Endothelial cell of umbilical vein (primary cell): ENCODE data around the gene TADA2A. TPM values are rescaled to one million over a fixed set of nuclear protein-coding genes. Genes with fewer than 3 reads are reported as not detected.

Source experiments
- Bru-seq: library from RNA; stranded (reverse); fragments of 400-500 nt; gene quantifications from one replicate; lab custom pipeline; 2021; lab: Mats Ljungman, UMichigan
- BruChase-seq, 2 experiments: library from RNA; stranded (reverse); fragments of 400-500 nt; gene quantifications; one replicate each; lab custom pipeline; 2021; lab: Mats Ljungman, UMichigan
- BruUV-seq: library from RNA; stranded (reverse); fragments of 400-500 nt; replicated peaks from 2 replicates; lab custom pipeline; 2021; lab: Mats Ljungman, UMichigan
- CTCF ChIA-PET: fragments of 300-600, 350-600 bp; sonication (Branson Sonifier 250); formaldehyde crosslinking; loops from one replicate; lab custom pipeline; 2021; ENCODE audit warnings: antibody characterized with exemption, inconsistent platforms; lab: Charles Lee
- POLR2A ChIA-PET: fragments of 300-600, 350-600 bp; sonication (Branson Sonifier 250); formaldehyde crosslinking; loops from one replicate; lab custom pipeline; 2021; ENCODE audit warnings: antibody characterized with exemption, inconsistent platforms; lab: Charles Lee
- DNase-seq: peaks from one replicate; pipeline ENCODE4 v3.0.0-alpha.2; 2011; ENCODE audit warnings: low read depth, low spot score
- FAIRE-seq: peaks from 2 replicates; lab custom pipeline; 2011; peaks lifted over from hg19 to GRCh38; lab: Jason Lieb, UNC
- H2AFZ ChIP-seq: 2 replicates; pipeline ENCODE4 v1.6.0; 2012; ENCODE audit warnings: low read depth, low read length, control low read depth, inconsistent platforms
- H3K27ac ChIP-seq: 2 replicates; pipeline ENCODE4 v1.5.1; 2011; ENCODE audit warnings: low read depth, mild to moderate bottlenecking, control low read depth, low read length, moderate library complexity; ENCODE audit not compliant: insufficient read depth
- H3K27me3 ChIP-seq, 2 experiments: 2 replicates each; pipeline versions ENCODE4 v1.6.0 to v1.6.1; 2011; ENCODE audit warnings: low read length in 2 of 2, mixed read lengths in 1 of 2; ENCODE audit not compliant: control insufficient read depth in 2 of 2, insufficient read depth in 2 of 2
- H3K36me3 ChIP-seq, 2 experiments: 2 replicates in 1 of 2; 3 replicates in 1 of 2; pipeline ENCODE4 v1.5.1; 2011; ENCODE audit warnings: low read length in 2 of 2, mild to moderate bottlenecking in 1 of 2, moderate library complexity in 1 of 2; ENCODE audit not compliant: control insufficient read depth in 2 of 2, insufficient read depth in 2 of 2; ENCODE audit errors: extremely low read depth in 1 of 2
- H3K4me1 ChIP-seq: 3 replicates; pipeline ENCODE4 v1.5.1; 2011; ENCODE audit warnings: mild to moderate bottlenecking, low read length; ENCODE audit not compliant: control insufficient read depth, insufficient read depth; ENCODE audit errors: extremely low read depth
- H3K4me2 ChIP-seq: 2 replicates; pipeline ENCODE4 v1.6.1; 2011; ENCODE audit warnings: low read length, control low read depth, mixed read lengths; ENCODE audit not compliant: insufficient read depth
- H3K4me3 ChIP-seq, 3 experiments: fragments of 200-600 bp in 1 of 3; sonication (generic), shearing (Covaris generic) in 1 of 3; replicated peaks in 1 of 3; 2 replicates each; pipeline ENCODE4 v1.5.1; 2011 to 2016; ENCODE audit warnings: control low read depth in 3 of 3, low read length in 3 of 3, mild to moderate bottlenecking in 2 of 3, inconsistent platforms in 1 of 3, low read depth in 1 of 3, moderate library complexity in 1 of 3; ENCODE audit not compliant: insufficient read depth in 1 of 3
- H3K79me2 ChIP-seq: 2 replicates; pipeline ENCODE4 v1.6.0; 2012; ENCODE audit warnings: low read length, inconsistent platforms; ENCODE audit not compliant: control insufficient read depth, insufficient read depth
- H3K9ac ChIP-seq: replicated peaks from 2 replicates; pipeline ENCODE3; 2011; ENCODE audit warnings: low read length, control low read depth; ENCODE audit not compliant: insufficient read depth; ENCODE audit errors: extremely low read depth
- H3K9me1 ChIP-seq: replicated peaks from 3 replicates; pipeline ENCODE4 v1.6.0; 2011; ENCODE audit warnings: mild to moderate bottlenecking, low read length; ENCODE audit not compliant: control insufficient read depth, insufficient read depth; ENCODE audit errors: extremely low read depth
- H3K9me3 ChIP-seq: replicated peaks from 2 replicates; pipeline ENCODE4 v1.5.1; 2012; ENCODE audit warnings: low read length, inconsistent platforms; ENCODE audit not compliant: control insufficient read depth, insufficient read depth
- H4K20me1 ChIP-seq: replicated peaks from 2 replicates; pipeline ENCODE3; 2011; ENCODE audit warnings: mild to moderate bottlenecking, low read length; ENCODE audit not compliant: control insufficient read depth, insufficient read depth; ENCODE audit errors: extremely low read depth
- FOS ChIP-seq: IDR thresholded peaks from 2 replicates; pipeline ENCODE4 v1.6.1; 2011; ENCODE audit warnings: mild to moderate bottlenecking, low read length, moderate library complexity, borderline replicate concordance; ENCODE audit not compliant: insufficient read depth
- POLR2A ChIP-seq: IDR thresholded peaks from 2 replicates; pipeline ENCODE4 v1.6.1; 2012; ENCODE audit warnings: low read depth, mild to moderate bottlenecking, control low read depth, low read length
- POLR2AphosphoS5 ChIP-seq: IDR thresholded peaks from 2 replicates; pipeline ENCODE4 v1.6.1; 2012; ENCODE audit warnings: low read depth, mild to moderate bottlenecking, control low read depth, low read length, moderate library complexity; ENCODE audit not compliant: insufficient read depth
- dilution Hi-C: fragments of 300-500 bp; cut with MboI; formaldehyde crosslinking; loops from one replicate; pipeline ENCODE4 v1.15.0; 2019; ENCODE audit warnings: low sequenced_read_pairs; ENCODE audit not compliant: extremely low pct_ligation_motif_present
- intact Hi-C: fragments of 100-400 bp; cut with micrococcal nuclease; formaldehyde crosslinking; loops from one replicate; pipeline ENCODE4 v1.10.0; 2022
- long read RNA-seq: library from polyadenylated mRNA; stranded (forward); transcript quantifications from one replicate; pipeline ENCODE4 v2.0.0, GENCODE V29; 2021
- polyA minus RNA-seq, 3 experiments: library from RNA; depleted of rRNA, polyadenylated mRNA; stranded (reverse); fragments of >200 nt; gene quantifications; 1 replicate in 1 of 3; 2 replicates in 2 of 3; pipeline ENCODE4 v1.2.3, GENCODE V29; 2011
- polyA plus RNA-seq, 4 experiments: library from polyadenylated mRNA; depleted of rRNA in 3 of 4; stranded (reverse) in 3 of 4; unstranded in 1 of 4; fragments of >200 nt; gene quantifications; 2 replicates each; pipeline versions ENCODE4 v1.2.1 to v1.2.3, GENCODE V29; 2011 to 2012; ENCODE audit warnings: missing spikeins in 1 of 4
- total RNA-seq: library from RNA; stranded (reverse); gene quantifications from 2 replicates; pipeline ENCODE4 v1.2.3, GENCODE V29; 2021

Gene TADA2A
- total RNA-seq (20.5 and 22.4 TPM in 2 replicates), polyA plus RNA-seq (9.9 and 11.1 TPM in 2 replicates), polyA minus RNA-seq (36.2 TPM in 2 replicates), Bru-seq, nascent RNA (percentile 75 among the genes with signal in this experiment), BruChase-seq, experiment 1, labeled RNA remaining after a 6-hour chase (percentile 58 among the genes with signal in this experiment), BruChase-seq, experiment 2, labeled RNA remaining after a 2-hour chase (percentile 68 among the genes with signal in this experiment)
- polyA plus RNA-seq (2011; cell fraction: cytosol; rRNA removed): 10.1 and 12.5 TPM in 2 replicates
- polyA plus RNA-seq (2011; cell fraction: nucleus; rRNA removed): 38.9 and 40.2 TPM in 2 replicates
- 16.8 and 17.9 TPM in 2 replicates for polyA plus RNA-seq (2012)
- polyA minus RNA-seq (2011; cell fraction: cytosol; rRNA and poly(A)+ RNA removed): 18.1 TPM
- 27.5 and 35.4 TPM in 2 replicates for polyA minus RNA-seq (2011; cell fraction: nucleus; rRNA and poly(A)+ RNA removed)
- long read RNA-seq, full-length matches to known transcripts: 2 of 9 reads
- long read RNA-seq, partial matches to known transcripts: 2 of 9 reads
- long read RNA-seq, other reads (novel, unspliced or antisense): 5 of 9 reads

- peaks cover 45% of the 10 kb centered on the region for H3K79me2 ChIP-seq
- no peaks in the 10 kb centered on the region for H3K27me3 ChIP-seq
- H2AFZ ChIP-seq: peak within 1 kb of the TSS; percentile 90
- FAIRE-seq (no peak), DNase-seq (peak; percentile 81)
- peaks cover 12% of the 10 kb centered on the region for H3K4me1 ChIP-seq
- H3K27ac ChIP-seq: peak within 1 kb of the TSS; percentile 84
- peak within 1 kb of the TSS; percentile 67 to 96 (median 86) for H3K4me3 ChIP-seq
- ChIA-PET POLR2A (interaction anchor here (0.6 to 1.3 kb wide), 5 partner anchors 9 to 192 kb away, joined by 3 to 9 read pairs (median 4); no protein-coding TSS in a partner anchor), CTCF (interaction anchor here (1.0 to 3.6 kb wide), 5 partner anchors 33 to 167 kb away, joined by 3 to 22 read pairs (median 4); no protein-coding TSS in a partner anchor)
- no TSS peak for BruUV-seq
- H3K36me3 ChIP-seq: no peaks in the 10 kb centered on the region
- no peaks in the 10 kb centered on the region for H4K20me1 ChIP-seq
- peak within 1 kb of the TSS; percentile 89 for H3K4me2 ChIP-seq
- no peak for TF ChIP-seq FOS
- TF ChIP-seq POLR2A: peak; percentile 95
- TF ChIP-seq POLR2AphosphoS5: peak; percentile 95
- no peaks in the 10 kb centered on the region for H3K9me3 ChIP-seq
- dilution Hi-C loops: no loop called here
- peak within 1 kb of the TSS; percentile 95 for H3K9ac ChIP-seq
- intact Hi-C loops: loop anchor here (1.0 to 5.0 kb wide), 4 partner anchors 50 to 235 kb away; partner anchors contain the start of gene DDX52
- no peaks in the 10 kb centered on the region for H3K9me1 ChIP-seq
These were observed at the start of gene TADA2A, which contains the start of gene ACACA for GRCh38 chr17:37406635-37407461. Gene TADA2A, plus strand, starts transcription at chr17:37406886. Its CDS starts 4,480 bp downstream, at chr17:37411366. Gene ACACA, minus strand, starts transcription at chr17:37406836. Its CDS starts 537 bp downstream, at chr17:37406299.
